GM10266 (cell line): ENCODE measurements around the gene SAMD4B.
"Not testable (repeated sequence)": the region's sequence is repeated elsewhere in the genome, so short reads cannot be mapped to it uniquely, and the experiment has no call there.

Source experiments
- DNase-seq: peaks from one replicate; pipeline ENCODE4 v3.0.0; 2012; ENCODE audit errors: extremely low spot score
- CTCF ChIP-seq: IDR thresholded peaks from 2 replicates; pipeline ENCODE4 v1.5.1; 2012; ENCODE audit warnings: mild to moderate bottlenecking, low read depth; ENCODE audit not compliant: control insufficient read depth, insufficient read depth; ENCODE audit errors: missing control alignments

The SAMD4B gene

GRCh38 chr19:39332293-39332692, 9.9 kb upstream of the SAMD4B start:
- no peak for TF ChIP-seq CTCF
- DNase-seq, result no peak

DNA sequence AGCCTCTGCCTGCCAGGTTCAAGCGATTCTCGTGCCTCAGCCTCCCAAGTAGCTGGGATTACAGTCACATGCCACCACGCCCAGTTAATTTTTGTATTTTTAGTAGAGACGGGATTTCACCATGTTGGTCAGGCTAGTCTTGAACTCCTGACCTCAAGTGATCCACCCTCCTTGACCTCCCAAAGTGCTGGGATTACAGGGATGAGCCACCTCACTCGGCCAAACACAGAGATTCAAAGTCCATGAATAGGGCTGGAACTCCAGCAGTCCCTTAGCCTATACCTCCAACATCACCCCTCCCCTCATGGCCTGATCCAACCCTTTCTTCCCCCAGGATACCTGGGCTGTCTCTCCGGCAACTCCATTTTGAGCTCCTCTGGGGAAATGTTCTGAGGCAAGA, 9.5 kb upstream of the SAMD4B start:
- DNase-seq, result not testable (repeated sequence)

- DNase-seq, result no peak
- TF ChIP-seq CTCF, result no peak
Observed at GRCh38 chr19:39333507-39333906, 8.7 kb upstream of the SAMD4B start.

DNA sequence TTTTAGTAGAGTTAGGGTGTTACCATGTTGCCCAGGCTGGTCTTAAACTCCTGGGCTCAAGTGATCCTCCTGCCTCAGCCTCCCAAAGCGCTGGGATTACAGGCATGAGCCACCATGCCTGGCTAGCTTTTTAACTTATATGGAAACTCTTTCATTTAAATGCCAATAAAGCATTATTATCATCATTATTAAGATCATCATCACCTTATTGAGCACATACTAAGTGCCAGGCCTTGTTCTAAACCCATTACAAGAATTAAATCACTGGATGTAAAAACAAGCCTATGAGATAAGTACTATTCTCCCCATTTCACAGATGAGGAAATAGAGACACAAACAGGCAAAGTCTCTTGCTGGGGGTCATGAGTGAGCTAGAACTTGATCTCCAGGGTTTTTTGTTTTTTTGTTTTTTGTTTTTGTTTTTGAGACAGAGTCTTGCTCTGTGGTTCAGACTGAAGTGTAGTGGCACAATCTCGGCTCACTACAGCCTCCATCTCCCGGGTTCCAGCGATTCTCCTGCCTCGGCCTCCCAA, 7.7 kb upstream of the SAMD4B start:
- no peak for DNase-seq
- TF ChIP-seq CTCF, result no peak

- TF ChIP-seq CTCF, result no peak
- peak; percentile 44 for DNase-seq
Observed at GRCh38 chr19:39335168-39335548, 7.1 kb upstream of the SAMD4B start.

DNA sequence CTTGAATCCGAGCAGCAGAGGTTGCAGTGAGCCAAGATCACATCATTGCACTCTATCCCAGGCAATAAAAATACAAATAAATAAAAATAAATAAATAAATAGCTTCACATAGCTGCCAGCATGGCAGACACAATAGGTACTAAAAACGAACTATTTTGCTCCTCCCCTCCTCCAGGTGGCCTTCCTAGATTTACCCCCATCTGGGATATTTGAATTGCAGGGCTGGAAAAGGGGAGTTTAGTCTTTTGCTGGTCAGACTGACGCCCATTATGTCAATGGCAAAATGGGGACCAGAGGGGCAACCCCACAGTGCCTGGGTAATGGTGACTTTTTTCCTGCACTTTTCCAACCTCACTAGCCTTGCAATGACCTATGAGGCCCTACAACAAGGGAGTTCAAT, 5.7 kb upstream of the SAMD4B start:
- no peak for TF ChIP-seq CTCF
- no peak for DNase-seq

- DNase-seq, result no peak
- TF ChIP-seq CTCF, result no peak
Observed at GRCh38 chr19:39339674-39340073, 2.5 kb upstream of the SAMD4B start.

DNA sequence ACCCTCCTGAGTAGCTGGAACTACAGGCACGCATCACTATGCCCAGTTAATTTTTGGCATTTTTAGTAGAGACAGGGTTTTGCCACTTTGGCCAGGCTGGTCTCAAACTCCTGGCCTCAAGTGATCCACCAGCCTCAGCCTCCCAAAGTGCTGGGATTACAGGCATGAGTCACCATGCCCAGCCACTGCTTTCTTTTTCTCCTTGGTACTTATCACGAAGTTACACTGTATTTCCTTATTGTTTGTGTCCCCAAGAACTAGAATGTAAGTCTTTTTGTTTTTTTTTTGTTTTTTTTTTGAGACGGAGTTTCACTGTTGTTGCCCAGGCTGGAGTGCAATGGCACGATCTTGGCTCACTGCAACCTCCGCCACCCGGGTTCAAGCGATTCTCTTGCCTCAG, 2.1 kb upstream of the SAMD4B start:
- not testable (repeated sequence) for DNase-seq
